NB4 (cell line): Measurements from ENCODE around the gene CEPT1.

Source experiments
- DNase-seq: peaks from one replicate; pipeline ENCODE4 v3.0.0; 2010; ENCODE audit warnings: low read depth
- H3K4me3 ChIP-seq: one replicate; pipeline ENCODE4 v1.5.1; 2011; ENCODE audit warnings: mild to moderate bottlenecking, low read depth, low read length, moderate library complexity
- MYC ChIP-seq: IDR thresholded peaks from 2 replicates; pipeline ENCODE4 v1.6.1; 2011; ENCODE audit warnings: low read depth, low read length
- POLR2A ChIP-seq: IDR thresholded peaks from 2 replicates; pipeline ENCODE4 v1.6.1; 2011; ENCODE audit warnings: mild to moderate bottlenecking; ENCODE audit not compliant: insufficient read length; ENCODE audit errors: extremely low read depth
- TF ChIP-seq, protein P1 (sequence below): IDR thresholded peaks from 2 replicates; pipeline ENCODE4 v1.6.1; 2011; ENCODE audit warnings: low read depth, low read length
- TF ChIP-seq, protein P2 (sequence below): IDR thresholded peaks from one replicate; pipeline ENCODE4 v1.5.1; 2012; ENCODE audit warnings: low read depth, low read length

The CEPT1 gene

DNA sequence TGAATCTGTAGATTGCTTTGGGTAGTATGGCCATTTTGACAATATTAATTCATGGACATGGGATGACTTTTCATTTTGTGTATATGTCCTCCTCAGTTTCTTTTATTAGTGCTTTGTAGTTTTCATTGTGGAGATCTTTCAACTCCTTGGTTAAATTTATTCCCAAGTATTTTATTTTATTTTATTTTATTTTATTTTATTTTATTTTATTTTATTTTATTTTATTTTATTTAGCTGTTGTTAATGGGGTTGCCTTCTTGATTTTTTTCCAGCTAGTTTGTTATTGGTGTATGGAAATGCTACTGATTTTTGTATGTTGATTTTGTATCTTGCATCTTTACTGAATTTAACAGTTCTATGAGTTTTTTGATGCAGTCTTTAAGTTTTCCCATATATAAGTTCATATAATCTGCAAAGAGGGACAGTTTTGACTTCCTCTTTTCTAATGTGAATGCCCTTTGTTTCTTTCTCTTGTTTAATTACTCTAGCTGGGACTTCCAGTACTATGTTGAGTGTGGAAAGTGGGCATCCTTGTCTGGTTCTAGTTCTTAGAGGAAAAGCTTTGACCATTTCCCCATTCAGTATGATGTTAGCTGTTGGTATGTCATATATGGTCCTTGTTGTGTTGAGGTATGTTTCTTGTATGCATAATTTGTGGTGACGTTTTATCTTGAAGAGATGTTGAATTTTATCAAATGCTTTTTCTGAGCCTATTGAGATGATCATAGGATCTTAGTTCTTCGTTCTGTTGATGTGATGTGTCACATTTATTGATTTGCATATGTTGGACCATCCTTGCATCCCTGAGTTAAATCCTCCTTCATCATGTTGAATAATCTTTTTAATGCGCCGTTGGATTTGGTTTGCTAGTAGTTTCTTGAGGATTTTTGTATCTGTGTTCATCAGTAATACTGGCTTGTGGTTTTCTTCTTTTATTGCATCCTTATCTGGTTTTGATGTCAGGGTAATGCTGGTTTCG lies 14.3 kb downstream of the CEPT1 start:
- H3K4me3 ChIP-seq: no peak overlapping the region
- no peak for TF ChIP-seq MYC
- TF ChIP-seq POLR2A: no peak
- TF ChIP-seq, protein P1, sequence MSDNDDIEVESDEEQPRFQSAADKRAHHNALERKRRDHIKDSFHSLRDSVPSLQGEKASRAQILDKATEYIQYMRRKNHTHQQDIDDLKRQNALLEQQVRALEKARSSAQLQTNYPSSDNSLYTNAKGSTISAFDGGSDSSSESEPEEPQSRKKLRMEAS: no peak
- TF ChIP-seq, protein P2, sequence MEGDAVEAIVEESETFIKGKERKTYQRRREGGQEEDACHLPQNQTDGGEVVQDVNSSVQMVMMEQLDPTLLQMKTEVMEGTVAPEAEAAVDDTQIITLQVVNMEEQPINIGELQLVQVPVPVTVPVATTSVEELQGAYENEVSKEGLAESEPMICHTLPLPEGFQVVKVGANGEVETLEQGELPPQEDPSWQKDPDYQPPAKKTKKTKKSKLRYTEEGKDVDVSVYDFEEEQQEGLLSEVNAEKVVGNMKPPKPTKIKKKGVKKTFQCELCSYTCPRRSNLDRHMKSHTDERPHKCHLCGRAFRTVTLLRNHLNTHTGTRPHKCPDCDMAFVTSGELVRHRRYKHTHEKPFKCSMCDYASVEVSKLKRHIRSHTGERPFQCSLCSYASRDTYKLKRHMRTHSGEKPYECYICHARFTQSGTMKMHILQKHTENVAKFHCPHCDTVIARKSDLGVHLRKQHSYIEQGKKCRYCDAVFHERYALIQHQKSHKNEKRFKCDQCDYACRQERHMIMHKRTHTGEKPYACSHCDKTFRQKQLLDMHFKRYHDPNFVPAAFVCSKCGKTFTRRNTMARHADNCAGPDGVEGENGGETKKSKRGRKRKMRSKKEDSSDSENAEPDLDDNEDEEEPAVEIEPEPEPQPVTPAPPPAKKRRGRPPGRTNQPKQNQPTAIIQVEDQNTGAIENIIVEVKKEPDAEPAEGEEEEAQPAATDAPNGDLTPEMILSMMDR: no peak
- DNase-seq: peak; percentile 29

DNA sequence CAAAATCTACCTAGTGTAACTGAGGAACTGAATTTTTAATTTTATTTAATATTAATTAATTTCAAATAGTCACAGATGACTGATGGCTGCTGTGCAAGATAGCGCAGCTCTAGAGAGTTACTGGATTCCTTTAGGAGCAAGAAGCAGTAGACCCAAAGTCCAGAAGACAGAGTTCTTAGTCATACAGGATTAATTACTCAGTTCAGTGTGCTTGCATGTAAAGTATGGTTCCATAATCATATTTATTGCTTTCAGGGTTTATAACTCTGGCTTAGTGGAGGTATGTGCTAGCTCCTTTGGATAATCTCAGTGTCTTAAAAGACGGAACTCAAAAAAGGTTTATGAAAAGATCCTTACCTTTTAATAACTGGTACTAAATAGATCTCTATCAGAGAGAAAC lies 17.4 kb downstream of the CEPT1 start:
- H3K4me3 ChIP-seq: no peak overlapping the region
- TF ChIP-seq POLR2A (no peak), MYC (no peak)
- TF ChIP-seq, protein P2: no peak
- TF ChIP-seq, protein P1: no peak
- no peak for DNase-seq

DNA sequence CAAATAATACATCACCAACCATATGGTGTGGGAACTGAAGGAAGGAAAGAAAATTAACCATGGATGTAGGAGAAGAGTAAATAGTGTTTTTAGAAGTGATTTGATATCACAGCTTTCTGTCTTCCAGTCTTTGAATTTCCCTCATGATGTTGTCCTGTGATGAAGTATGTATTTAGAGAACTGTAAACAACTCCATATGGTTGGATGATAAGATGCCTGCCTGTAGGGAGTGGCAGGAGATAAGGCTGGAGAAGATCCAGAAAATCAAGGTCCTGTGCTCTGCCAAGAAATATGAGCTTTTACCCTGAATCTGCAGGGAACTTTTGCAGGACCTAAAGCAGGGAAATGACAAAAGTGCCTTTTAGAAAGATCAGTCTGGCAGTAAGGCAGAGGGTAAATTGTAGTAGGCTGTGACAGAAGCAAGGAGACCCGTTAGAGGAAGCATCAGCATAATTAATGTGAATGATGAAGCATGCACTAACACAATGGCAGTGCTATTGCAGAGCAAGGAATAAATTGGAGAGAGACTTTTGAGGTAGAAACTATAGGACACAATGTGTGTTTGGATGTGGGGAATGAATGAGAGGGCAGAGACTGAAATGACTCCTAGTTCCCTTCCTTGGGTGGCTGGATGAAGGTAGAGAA lies 21.9 kb downstream of the CEPT1 start:
- TF ChIP-seq MYC (no peak), POLR2A (no peak)
- TF ChIP-seq, protein P1: no peak
- TF ChIP-seq, protein P2: no peak
- DNase-seq: no peak

DNA sequence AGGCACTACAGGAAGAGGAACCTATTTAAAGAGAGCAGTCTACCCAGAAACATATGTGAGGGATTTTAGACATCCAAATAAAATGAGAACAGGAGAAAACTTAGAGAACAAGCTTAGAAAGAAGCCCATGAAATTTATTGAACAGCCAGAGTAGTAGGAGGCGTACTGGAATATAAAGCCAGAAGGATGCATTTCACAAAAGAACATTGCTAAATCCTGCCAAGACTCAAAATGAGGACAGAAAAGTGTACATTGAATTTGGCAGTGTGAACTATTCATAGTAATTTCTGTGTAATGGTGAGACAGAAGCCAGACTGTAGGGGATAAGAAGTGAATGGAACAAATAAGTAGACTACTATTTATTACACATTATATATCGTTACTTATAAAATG lies 22.5 kb downstream of the CEPT1 start:
- H3K4me3 ChIP-seq: no peak overlapping the region
- TF ChIP-seq MYC (no peak), POLR2A (no peak)
- TF ChIP-seq, protein P1: no peak
- TF ChIP-seq, protein P2: no peak
- DNase-seq: no peak

More for the DNA sequence above, 21.9 kb downstream of the CEPT1 start:
- no peak overlapping the region for H3K4me3 ChIP-seq

DNA sequence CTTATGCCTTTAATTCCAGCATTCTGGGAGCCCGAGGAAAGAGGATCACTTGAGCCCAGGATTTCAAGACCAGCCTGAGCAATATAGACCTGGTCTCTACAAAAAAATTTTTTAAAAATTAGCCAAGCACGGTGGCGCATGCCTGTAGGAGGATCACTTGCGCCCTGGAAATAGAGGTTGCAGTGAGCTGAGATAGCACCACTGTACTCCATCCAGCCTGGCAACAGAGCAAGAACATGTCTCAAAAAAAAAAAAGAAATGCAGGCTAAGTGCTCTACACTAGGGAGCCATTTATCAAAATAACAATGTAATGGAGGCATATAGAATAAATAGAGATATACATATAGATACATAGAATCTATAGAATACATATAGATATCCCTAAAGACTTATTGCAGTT lies 23.3 kb downstream of the CEPT1 start:
- TF ChIP-seq, protein P1: no peak
- TF ChIP-seq, protein P2: no peak
- TF ChIP-seq MYC (no peak), POLR2A (no peak)
- DNase-seq: no peak
- no peak overlapping the region for H3K4me3 ChIP-seq
